Measurements from ENCODE around the gene GMPPA. TPM values are rescaled to one million over a fixed set of nuclear protein-coding genes. Genes with fewer than 3 reads are reported as not detected.

The GMPPA gene
- total RNA-seq, 1 experiment from 2014 or later: 32.0 TPM

DNA sequence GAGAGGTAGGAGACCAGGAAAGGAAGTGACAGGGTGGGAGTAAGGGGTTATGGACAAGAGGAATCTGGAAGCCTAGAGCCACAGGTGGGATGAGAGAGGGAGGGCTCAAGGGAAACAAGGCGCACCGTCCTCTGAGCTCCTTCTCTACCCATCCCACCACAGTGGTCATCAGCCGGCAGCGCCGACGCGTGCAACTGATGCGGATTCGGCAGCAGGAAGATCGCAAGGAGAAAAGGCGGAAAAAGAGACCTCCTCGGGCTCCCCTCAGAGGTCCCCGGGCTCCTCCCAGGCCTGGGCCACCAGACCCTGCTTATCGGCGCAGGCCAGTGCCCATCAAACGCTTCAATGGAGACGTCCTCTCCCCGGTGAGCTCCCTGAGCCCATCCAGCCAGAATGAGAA lies 50.3 kb downstream of the GMPPA start:
- DNase-seq: no peak
- peaks cover 56% of the 10 kb centered on the region for H3K27me3 Mint-ChIP-seq (ENCODE audit: low read depth)
- H3K4me1 ChIP-seq (ENCODE audit: insufficient read depth, low read length): peaks cover 3% of the 10 kb centered on the region; the same call in 1 of the 2 replicates

More for the DNA sequence above, 50.3 kb downstream of the GMPPA start:
- Histone ChIP-seq H3K9me3 (ENCODE audit: control insufficient read depth, low read depth, low read length) (no peaks in the 10 kb centered on the region), H4K91ac (ENCODE audit: insufficient read length, low read depth, low read length) (no peak overlapping the region), H3K4ac (ENCODE audit: low read depth, low read length) (no peak overlapping the region), H3K9ac (ENCODE audit: extremely low read depth, insufficient read length, low read length) (no peak overlapping the region), H2BK5ac (ENCODE audit: insufficient read length, low read length) (no peak overlapping the region), H3K56ac (ENCODE audit: insufficient read length, low read depth, low read length) (no peak overlapping the region), H4K20me1 (ENCODE audit: control insufficient read depth, insufficient read depth, insufficient read length) (no peaks in the 10 kb centered on the region), H3K18ac (ENCODE audit: insufficient read length, low read depth, low read length) (no peak overlapping the region), H3K79me2 (ENCODE audit: insufficient read depth, low read length) (no peaks in the 10 kb centered on the region), H3T11ph (ENCODE audit: low read length) (no peak overlapping the region), H2AK5ac (ENCODE audit: insufficient read length, low read length) (no peak overlapping the region), H2BK15ac (ENCODE audit: low read depth, low read length) (no peak overlapping the region), H2BK12ac (ENCODE audit: insufficient read length, low read depth, low read length) (no peak overlapping the region), H3K23ac (ENCODE audit: insufficient read length, low read depth, low read length) (no peak overlapping the region), H2BK120ac (ENCODE audit: low read depth, low read length, poor library complexity, severe bottlenecking) (no peak overlapping the region), H3K4me2 (ENCODE audit: insufficient read depth, insufficient read length, low read length) (no peak overlapping the region), H3K23me2 (ENCODE audit: insufficient read length, low read depth, low read length, poor library complexity, severe bottlenecking) (peaks cover 18% of the 10 kb centered on the region), H3K27ac (ENCODE audit: insufficient read length, low read depth, low read length) (no peak overlapping the region), H2AFZ (ENCODE audit: low read length) (no peak overlapping the region), H4K5ac (ENCODE audit: insufficient read length, low read depth, low read length) (no peak overlapping the region), H2BK20ac (ENCODE audit: low read depth, low read length, poor library complexity, severe bottlenecking) (no peak overlapping the region), H3K79me1 (ENCODE audit: insufficient read depth, low read depth, low read length, poor library complexity, severe bottlenecking) (no peaks in the 10 kb centered on the region), H4K8ac (replicated peaks; ENCODE audit: insufficient read length, low read depth, low read length) (no peak overlapping the region), H3K27me3 (ENCODE audit: insufficient read depth, low read length) (peaks cover 4% of the 10 kb centered on the region; the same call in 1 of the 2 replicates), H3K14ac (ENCODE audit: insufficient read depth, low read length) (no peak overlapping the region)
- H3K27ac Mint-ChIP-seq: no peak overlapping the region
- H3K9me3 Mint-ChIP-seq: peaks cover 0 to 3% of the 10 kb centered on the region in 2 experiments; a peak in 1 of 5 replicates
- no CpG with 5 or more reads among the region's 18 CpGs for WGBS (ENCODE audit: extremely low coverage, insufficient read length, low lambda C conversion rate)
- peaks cover 19 to 26% of the 10 kb centered on the region in 2 experiments for H3K4me1 Mint-ChIP-seq
- H3K4me3 Mint-ChIP-seq: no peak overlapping the region; a peak in 1 of 5 replicates
- peaks cover 10 to 26% (median 26%) of the 10 kb centered on the region in 3 experiments; a peak in 6 of 7 replicates for H3K36me3 Mint-ChIP-seq (ENCODE audit: insufficient read depth in 1 of 3, low read depth in 3 of 3)
- no peak for TF ChIP-seq CTCF (conservative IDR thresholded peaks at IDR 0.05)
